HepG2 (cell line): ENCODE data around the gene ARG2. TPM values are rescaled to one million over a fixed set of nuclear protein-coding genes. Genes with fewer than 3 reads are reported as not detected.

Source experiments
- DDIT3 ChIP-seq: sonication (generic); formaldehyde crosslinking; IDR thresholded peaks from 2 replicates; pipeline ENCODE4 v1.4.0; 2020; ENCODE audit warnings: mild to moderate bottlenecking, missing genetic modification reagents
- FOXP1 ChIP-seq, 2 experiments: fragments of 450-650 bp in 1 of 2; IDR thresholded peaks; 2 replicates each; pipeline ENCODE4 v1.6.1; 2017 to 2018; ENCODE audit warnings: antibody characterized with exemption in 1 of 2
- GLI4 ChIP-seq: sonication (generic); formaldehyde crosslinking; IDR thresholded peaks from 2 replicates; pipeline ENCODE4 v1.5.1; 2020; ENCODE audit warnings: missing genetic modification reagents, mild to moderate bottlenecking, moderate library complexity, borderline replicate concordance
- HDAC2 ChIP-seq: sonication (generic); formaldehyde crosslinking; IDR thresholded peaks from 2 replicates; pipeline ENCODE4 v1.4.0; 2020; ENCODE audit warnings: missing genetic modification reagents
- HOXA7 ChIP-seq: sonication (generic); formaldehyde crosslinking; IDR thresholded peaks from 2 replicates; pipeline ENCODE4 v1.8.1; 2022; ENCODE audit warnings: mild to moderate bottlenecking, missing genetic modification reagents, moderate library complexity
- KDM1A ChIP-seq: IDR thresholded peaks from 2 replicates; pipeline ENCODE4 v1.6.1; 2016; ENCODE audit warnings: missing compliant biosample characterization
- KMT2B ChIP-seq: IDR thresholded peaks from 2 replicates; pipeline ENCODE4 v1.6.1; 2016; ENCODE audit warnings: missing genetic modification reagents, missing compliant biosample characterization
- MYNN ChIP-seq: sonication (generic); formaldehyde crosslinking; IDR thresholded peaks from 2 replicates; pipeline ENCODE4 v1.4.0; 2020; ENCODE audit warnings: mild to moderate bottlenecking, low read depth, missing genetic modification reagents
- NFE2L2 ChIP-seq: fragments of 150-350 bp; IDR thresholded peaks from 2 replicates; pipeline ENCODE4 v1.6.1; 2014; ENCODE audit warnings: low read length
- TARDBP ChIP-seq: sonication (generic); formaldehyde crosslinking; IDR thresholded peaks from 2 replicates; pipeline ENCODE4 v1.8.0; 2022; ENCODE audit warnings: mild to moderate bottlenecking, missing genetic modification reagents
- TBX2 ChIP-seq: sonication (generic); formaldehyde crosslinking; IDR thresholded peaks from 2 replicates; pipeline ENCODE4 v1.5.0; 2020; ENCODE audit warnings: missing genetic modification reagents, mild to moderate bottlenecking, borderline replicate concordance
- TP53 ChIP-seq: sonication (generic); formaldehyde crosslinking; conservative IDR thresholded peaks from 2 replicates; pipeline ENCODE4 v1.4.0; 2020; ENCODE audit warnings: missing genetic modification reagents
- U2AF2 ChIP-seq: fragments of 200-400 bp; formaldehyde crosslinking; IDR thresholded peaks from 2 replicates; pipeline ENCODE4 v1.6.1; 2017; ENCODE audit warnings: low read depth, mild to moderate bottlenecking, low read length
- YEATS2 ChIP-seq: sonication (generic); formaldehyde crosslinking; IDR thresholded peaks from 2 replicates; pipeline ENCODE4 v1.4.0; 2020; ENCODE audit warnings: missing genetic modification reagents, borderline replicate concordance
- ZFP36 ChIP-seq: fragments of 150-350 bp; IDR thresholded peaks from 2 replicates; pipeline ENCODE4 v1.6.1; 2018; ENCODE audit warnings: borderline replicate concordance, low read length, low read depth; ENCODE audit not compliant: partially characterized antibody
- ZFY ChIP-seq: sonication (generic); formaldehyde crosslinking; IDR thresholded peaks from 2 replicates; pipeline ENCODE4 v1.4.0; 2020; ENCODE audit warnings: missing genetic modification reagents
- ZKSCAN5 ChIP-seq: sonication (generic); formaldehyde crosslinking; IDR thresholded peaks from 2 replicates; pipeline ENCODE4 v1.5.1; 2020; ENCODE audit warnings: mild to moderate bottlenecking, missing genetic modification reagents
- ZMYM4 ChIP-seq: sonication (generic); formaldehyde crosslinking; IDR thresholded peaks from 2 replicates; pipeline ENCODE4 v1.8.1; 2023; ENCODE audit warnings: mild to moderate bottlenecking, missing genetic modification reagents
- ZNF317 ChIP-seq: sonication (generic); formaldehyde crosslinking; IDR thresholded peaks from 2 replicates; pipeline ENCODE4 v1.5.0; 2020; ENCODE audit warnings: mild to moderate bottlenecking, missing genetic modification reagents
- ZNF83 ChIP-seq: sonication (generic); formaldehyde crosslinking; IDR thresholded peaks from 2 replicates; pipeline ENCODE4 v1.4.0; 2020; ENCODE audit warnings: missing genetic modification reagents, mild to moderate bottlenecking, borderline replicate concordance
- polyA plus RNA-seq, 8 experiments: library from polyadenylated mRNA; depleted of rRNA in 3 of 8; stranded (reverse) in 7 of 8; unstranded in 1 of 8; fragments of >200 nt; fragmentation: Illumina TruSeq in 4 of 8; extraction: Trizol in 4 of 8; gene quantifications; 2 replicates each; pipeline versions ENCODE4 v1.2.1 to v1.2.3, GENCODE V29; 2011 to 2016; ENCODE audit warnings: low read depth in 4 of 8, missing spikeins in 1 of 8, mixed read lengths in 1 of 8; ENCODE audit not compliant: insufficient read depth in 1 of 8
- total RNA-seq, 5 experiments: library from RNA; depleted of rRNA; stranded (reverse); fragments of >200 nt; fragmentation: Illumina TruSeq; extraction: Trizol; gene quantifications; 2 replicates each; pipeline ENCODE4 v1.2.3, GENCODE V29; 2016; ENCODE audit warnings: low read depth in 1 of 5
- TF ChIP-seq, protein P1 (sequence below): sonication (generic); formaldehyde crosslinking; IDR thresholded peaks from 2 replicates; pipeline ENCODE4 v1.4.0; 2020; ENCODE audit warnings: missing genetic modification reagents, borderline replicate concordance
- TF ChIP-seq, protein P2 (sequence below): sonication (generic); formaldehyde crosslinking; IDR thresholded peaks from 2 replicates; pipeline ENCODE4; 2020; ENCODE audit warnings: missing genetic modification reagents, mild to moderate bottlenecking, borderline replicate concordance
- TF ChIP-seq, protein P3 (sequence below): sonication (generic); formaldehyde crosslinking; IDR thresholded peaks from 2 replicates; pipeline ENCODE4 v1.9.0; 2021; ENCODE audit warnings: missing genetic modification reagents, borderline replicate concordance

Gene ARG2
- total and polyA plus RNA-seq, 2 of the 13 experiments (the other 11 are each of a cell fraction or from before 2014, with no cell fraction given) = 37.5 to 73.6 TPM

- no peak for TF ChIP-seq HOXA7 (CRISPR knock-in tag)
- TF ChIP-seq HDAC2 = peak; percentile 19; the same call in 1 of the 2 replicates
- TF ChIP-seq TBX2 (CRISPR knock-in tag) = peak; percentile 61
- no peak for TF ChIP-seq U2AF2
- no peak for TF ChIP-seq MYNN
- TF ChIP-seq FOXP1 (IDR thresholded peaks at IDR 0.05) = no peak
- no peak for TF ChIP-seq FOXP1 (CRISPR knock-in tag; IDR thresholded peaks at IDR 0.05)
- no peak for TF ChIP-seq TP53 (CRISPR knock-in tag)
- no peak for TF ChIP-seq ZKSCAN5 (CRISPR knock-in tag)
- TF ChIP-seq ZFY (CRISPR knock-in tag) = peak; percentile 96
- TF ChIP-seq KDM1A (CRISPR knock-in tag) = no peak
- TF ChIP-seq KMT2B = peak; percentile 81
- TF ChIP-seq ZNF317 (CRISPR knock-in tag) = peak; percentile 16; the same call in 1 of the 2 replicates
- TF ChIP-seq ZNF83 (CRISPR knock-in tag) = no peak
- no peak for TF ChIP-seq TARDBP (CRISPR knock-in tag)
- TF ChIP-seq ZFP36 = no peak
- TF ChIP-seq, protein P1, sequence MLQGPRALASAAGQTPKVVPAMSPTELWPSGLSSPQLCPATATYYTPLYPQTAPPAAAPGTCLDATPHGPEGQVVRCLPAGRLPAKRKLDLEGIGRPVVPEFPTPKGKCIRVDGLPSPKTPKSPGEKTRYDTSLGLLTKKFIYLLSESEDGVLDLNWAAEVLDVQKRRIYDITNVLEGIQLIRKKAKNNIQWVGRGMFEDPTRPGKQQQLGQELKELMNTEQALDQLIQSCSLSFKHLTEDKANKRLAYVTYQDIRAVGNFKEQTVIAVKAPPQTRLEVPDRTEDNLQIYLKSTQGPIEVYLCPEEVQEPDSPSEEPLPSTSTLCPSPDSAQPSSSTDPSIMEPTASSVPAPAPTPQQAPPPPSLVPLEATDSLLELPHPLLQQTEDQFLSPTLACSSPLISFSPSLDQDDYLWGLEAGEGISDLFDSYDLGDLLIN = no peak
- TF ChIP-seq, protein P2, sequence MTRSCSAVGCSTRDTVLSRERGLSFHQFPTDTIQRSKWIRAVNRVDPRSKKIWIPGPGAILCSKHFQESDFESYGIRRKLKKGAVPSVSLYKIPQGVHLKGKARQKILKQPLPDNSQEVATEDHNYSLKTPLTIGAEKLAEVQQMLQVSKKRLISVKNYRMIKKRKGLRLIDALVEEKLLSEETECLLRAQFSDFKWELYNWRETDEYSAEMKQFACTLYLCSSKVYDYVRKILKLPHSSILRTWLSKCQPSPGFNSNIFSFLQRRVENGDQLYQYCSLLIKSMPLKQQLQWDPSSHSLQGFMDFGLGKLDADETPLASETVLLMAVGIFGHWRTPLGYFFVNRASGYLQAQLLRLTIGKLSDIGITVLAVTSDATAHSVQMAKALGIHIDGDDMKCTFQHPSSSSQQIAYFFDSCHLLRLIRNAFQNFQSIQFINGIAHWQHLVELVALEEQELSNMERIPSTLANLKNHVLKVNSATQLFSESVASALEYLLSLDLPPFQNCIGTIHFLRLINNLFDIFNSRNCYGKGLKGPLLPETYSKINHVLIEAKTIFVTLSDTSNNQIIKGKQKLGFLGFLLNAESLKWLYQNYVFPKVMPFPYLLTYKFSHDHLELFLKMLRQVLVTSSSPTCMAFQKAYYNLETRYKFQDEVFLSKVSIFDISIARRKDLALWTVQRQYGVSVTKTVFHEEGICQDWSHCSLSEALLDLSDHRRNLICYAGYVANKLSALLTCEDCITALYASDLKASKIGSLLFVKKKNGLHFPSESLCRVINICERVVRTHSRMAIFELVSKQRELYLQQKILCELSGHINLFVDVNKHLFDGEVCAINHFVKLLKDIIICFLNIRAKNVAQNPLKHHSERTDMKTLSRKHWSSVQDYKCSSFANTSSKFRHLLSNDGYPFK (CRISPR knock-in tag) = peak; percentile 78; the same call in 1 of the 2 replicates
- TF ChIP-seq ZMYM4 = peak; percentile 54
- TF ChIP-seq YEATS2 = peak; percentile 47; the same call in 1 of the 2 replicates
- TF ChIP-seq, protein P3, sequence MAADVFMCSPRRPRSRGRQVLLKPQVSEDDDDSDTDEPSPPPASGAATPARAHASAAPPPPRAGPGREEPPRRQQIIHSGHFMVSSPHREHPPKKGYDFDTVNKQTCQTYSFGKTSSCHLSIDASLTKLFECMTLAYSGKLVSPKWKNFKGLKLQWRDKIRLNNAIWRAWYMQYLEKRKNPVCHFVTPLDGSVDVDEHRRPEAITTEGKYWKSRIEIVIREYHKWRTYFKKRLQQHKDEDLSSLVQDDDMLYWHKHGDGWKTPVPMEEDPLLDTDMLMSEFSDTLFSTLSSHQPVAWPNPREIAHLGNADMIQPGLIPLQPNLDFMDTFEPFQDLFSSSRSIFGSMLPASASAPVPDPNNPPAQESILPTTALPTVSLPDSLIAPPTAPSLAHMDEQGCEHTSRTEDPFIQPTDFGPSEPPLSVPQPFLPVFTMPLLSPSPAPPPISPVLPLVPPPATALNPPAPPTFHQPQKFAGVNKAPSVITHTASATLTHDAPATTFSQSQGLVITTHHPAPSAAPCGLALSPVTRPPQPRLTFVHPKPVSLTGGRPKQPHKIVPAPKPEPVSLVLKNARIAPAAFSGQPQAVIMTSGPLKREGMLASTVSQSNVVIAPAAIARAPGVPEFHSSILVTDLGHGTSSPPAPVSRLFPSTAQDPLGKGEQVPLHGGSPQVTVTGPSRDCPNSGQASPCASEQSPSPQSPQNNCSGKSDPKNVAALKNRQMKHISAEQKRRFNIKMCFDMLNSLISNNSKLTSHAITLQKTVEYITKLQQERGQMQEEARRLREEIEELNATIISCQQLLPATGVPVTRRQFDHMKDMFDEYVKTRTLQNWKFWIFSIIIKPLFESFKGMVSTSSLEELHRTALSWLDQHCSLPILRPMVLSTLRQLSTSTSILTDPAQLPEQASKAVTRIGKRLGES (CRISPR knock-in tag) = no peak
- no peak for TF ChIP-seq DDIT3
- no peak for TF ChIP-seq NFE2L2
- no peak for TF ChIP-seq GLI4 (CRISPR knock-in tag)
These were observed 54.9 kb downstream of the ARG2 start, which contains the start of gene VTI1B (continued) for GRCh38 chr14:67674480-67675218.
